ENCODE data around the gene RUNX2. TPM values are rescaled to one million over a fixed set of nuclear protein-coding genes. Genes with fewer than 3 reads are reported as not detected.

Gene RUNX2
- total RNA-seq, 1 donor from 2014 or later, result 3.7 TPM

DNA sequence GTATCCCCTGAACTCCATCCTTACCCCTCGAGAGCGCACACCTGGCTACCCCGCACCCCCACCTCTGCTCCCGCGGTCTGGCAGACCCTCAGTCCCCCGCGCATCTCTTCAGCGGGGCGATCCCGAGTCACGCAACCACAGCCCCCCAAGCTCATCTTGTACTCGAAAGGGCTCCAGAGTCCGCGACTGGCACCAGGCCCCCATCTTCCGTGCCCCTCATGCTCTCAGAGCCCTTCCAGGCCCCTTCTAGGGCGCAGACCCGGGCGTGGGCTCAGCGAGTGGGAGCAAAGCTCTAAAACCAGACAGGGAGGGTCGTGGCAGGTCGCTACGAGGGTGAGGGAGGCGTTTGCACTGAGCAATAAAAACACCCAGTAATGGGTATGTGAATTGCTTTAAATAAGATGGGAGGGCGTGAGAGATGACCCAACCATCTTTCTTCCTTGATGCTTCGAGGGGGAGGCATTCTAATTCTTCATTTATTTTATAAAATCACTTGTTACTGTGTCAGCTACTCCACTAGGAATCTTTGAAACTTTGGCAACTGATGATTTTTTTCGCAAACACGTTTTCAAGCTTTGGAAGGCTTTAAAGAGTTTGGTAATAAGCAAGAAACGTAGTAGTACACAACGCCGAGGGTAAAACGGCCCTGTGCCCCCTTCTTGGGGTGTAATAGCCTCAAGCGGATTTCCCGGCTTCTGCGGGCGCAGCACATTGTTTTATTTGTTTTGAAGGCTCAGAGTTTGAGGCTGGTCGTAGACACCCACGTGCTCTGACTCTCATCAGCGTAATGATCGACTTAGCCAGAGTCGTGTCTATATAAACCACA, 92.2 kb downstream of the RUNX2 start:
- Histone ChIP-seq H3K36me3 (no peaks in the 10 kb centered on the region), H3K27me3 (ENCODE audit: low read depth) (peaks cover 51% of the 10 kb centered on the region), H3K27ac (no peak overlapping the region), H3K4me3 (peak overlapping the region; percentile 60), H3K4me1 (peaks cover 39% of the 10 kb centered on the region), H3K9me3 (no peaks in the 10 kb centered on the region)
- DNase-seq (peak; percentile 47), ATAC-seq (no peak)
- intact Hi-C loops (cut with DNase I), result loop anchor here (10.0 kb wide), 1 partner anchor 295 kb away; no protein-coding TSS in a partner anchor
- TF ChIP-seq, protein P1, sequence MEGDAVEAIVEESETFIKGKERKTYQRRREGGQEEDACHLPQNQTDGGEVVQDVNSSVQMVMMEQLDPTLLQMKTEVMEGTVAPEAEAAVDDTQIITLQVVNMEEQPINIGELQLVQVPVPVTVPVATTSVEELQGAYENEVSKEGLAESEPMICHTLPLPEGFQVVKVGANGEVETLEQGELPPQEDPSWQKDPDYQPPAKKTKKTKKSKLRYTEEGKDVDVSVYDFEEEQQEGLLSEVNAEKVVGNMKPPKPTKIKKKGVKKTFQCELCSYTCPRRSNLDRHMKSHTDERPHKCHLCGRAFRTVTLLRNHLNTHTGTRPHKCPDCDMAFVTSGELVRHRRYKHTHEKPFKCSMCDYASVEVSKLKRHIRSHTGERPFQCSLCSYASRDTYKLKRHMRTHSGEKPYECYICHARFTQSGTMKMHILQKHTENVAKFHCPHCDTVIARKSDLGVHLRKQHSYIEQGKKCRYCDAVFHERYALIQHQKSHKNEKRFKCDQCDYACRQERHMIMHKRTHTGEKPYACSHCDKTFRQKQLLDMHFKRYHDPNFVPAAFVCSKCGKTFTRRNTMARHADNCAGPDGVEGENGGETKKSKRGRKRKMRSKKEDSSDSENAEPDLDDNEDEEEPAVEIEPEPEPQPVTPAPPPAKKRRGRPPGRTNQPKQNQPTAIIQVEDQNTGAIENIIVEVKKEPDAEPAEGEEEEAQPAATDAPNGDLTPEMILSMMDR (IDR thresholded peaks at IDR 0.05), result no peak

DNA sequence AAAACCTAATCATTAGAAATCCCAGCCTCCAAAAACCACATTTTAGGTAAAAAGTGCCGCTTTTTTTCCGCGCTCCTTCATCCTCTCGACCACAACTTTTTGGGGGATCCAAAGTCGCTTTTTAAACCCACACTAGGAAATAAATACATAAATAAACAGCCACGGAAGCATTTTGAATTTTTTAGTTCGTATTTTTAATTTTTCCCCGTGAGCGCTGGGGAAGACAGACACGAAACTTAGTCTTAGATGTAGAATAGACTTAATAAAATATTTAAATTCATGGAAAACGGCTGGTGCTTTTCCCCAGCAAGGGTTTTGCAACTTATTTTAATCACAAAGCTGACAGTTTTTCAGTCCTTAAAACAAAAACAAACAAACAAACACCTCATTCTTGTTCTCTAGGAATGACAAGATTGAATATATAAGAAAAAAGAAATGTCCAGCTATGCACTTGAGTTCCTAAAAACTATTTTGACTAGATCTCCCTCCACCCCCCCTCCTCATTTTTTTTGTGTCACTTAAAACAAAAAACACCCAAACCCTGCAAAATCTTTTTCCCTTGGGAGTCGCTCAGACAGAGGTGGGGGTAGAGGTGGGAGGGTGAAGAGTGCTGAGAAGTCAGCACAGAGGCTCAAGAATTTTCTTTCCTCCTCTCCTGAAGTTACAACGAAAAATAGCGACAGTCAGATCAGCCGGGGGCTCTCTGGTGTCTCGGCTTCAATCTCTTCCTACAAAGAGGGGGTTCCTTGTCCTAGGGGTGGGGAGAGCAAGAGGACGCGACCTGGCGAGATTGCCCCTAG, 93.0 kb downstream of the RUNX2 start:
- peaks cover 39% of the 10 kb centered on the region for H3K4me1 ChIP-seq

DNA sequence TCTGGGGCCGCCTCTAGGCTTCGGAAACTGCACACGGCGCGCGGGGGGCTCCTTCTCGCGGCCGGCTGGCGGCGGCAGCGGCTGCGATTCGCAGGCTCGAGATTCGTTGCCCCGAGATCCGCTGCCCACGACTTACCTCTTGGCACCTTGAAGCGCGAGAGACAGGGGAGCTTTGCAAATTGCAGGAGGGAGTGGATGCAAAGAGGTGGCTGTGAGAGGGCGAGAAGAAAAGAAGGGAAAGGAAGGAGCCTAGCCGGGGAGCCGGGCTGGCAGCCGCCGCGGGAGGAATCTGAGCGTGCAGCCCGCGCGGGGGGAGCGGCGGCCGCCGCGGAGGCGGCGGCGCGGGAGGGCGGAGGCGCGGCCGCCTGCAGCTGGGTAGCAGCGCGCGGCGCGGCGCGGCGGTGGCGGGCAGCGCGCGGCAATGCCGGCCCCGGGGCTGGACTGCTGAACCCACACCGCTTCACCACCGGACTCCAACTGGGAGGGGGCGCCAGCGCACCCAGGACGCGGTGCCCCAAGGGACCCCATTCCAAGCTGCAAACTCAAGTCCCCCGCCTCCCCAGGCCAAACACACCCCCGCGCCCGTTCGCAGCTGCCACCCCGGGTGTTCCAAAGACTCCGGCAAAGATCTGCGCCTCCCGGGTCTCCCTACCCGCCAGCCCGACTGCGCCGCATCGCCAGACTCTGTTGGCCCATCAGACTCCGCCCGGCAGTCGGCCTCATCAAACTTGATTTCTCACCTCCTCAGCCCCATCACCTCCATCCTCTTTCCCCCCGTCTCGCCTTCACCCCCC, 93.8 kb downstream of the RUNX2 start:
- Histone ChIP-seq H3K27ac (peak overlapping the region; percentile 78), H3K4me1 (peaks cover 39% of the 10 kb centered on the region), H3K9me3 (no peaks in the 10 kb centered on the region), H3K27me3 (ENCODE audit: low read depth) (peaks cover 41% of the 10 kb centered on the region), H3K36me3 (no peaks in the 10 kb centered on the region), H3K4me3 (peak overlapping the region; percentile 60)
- intact Hi-C loops (cut with DNase I), result loop anchor here (10.0 kb wide), 1 partner anchor 293 kb away; no protein-coding TSS in a partner anchor
- TF ChIP-seq, protein P1 (IDR thresholded peaks at IDR 0.05), result no peak
- peak; percentile 68 for DNase-seq
- peak; percentile 56 to 71 for ATAC-seq

More for the DNA sequence above, 93.0 kb downstream of the RUNX2 start:
- intact Hi-C loops (cut with DNase I), result loop anchor here (10.0 kb wide), 1 partner anchor 294 kb away; no protein-coding TSS in a partner anchor
- Histone ChIP-seq H3K27me3 (ENCODE audit: low read depth) (peaks cover 43% of the 10 kb centered on the region), H3K36me3 (no peaks in the 10 kb centered on the region), H3K4me3 (peak overlapping the region; percentile 60), H3K9me3 (no peaks in the 10 kb centered on the region), H3K27ac (peak overlapping the region; percentile 59)
- TF ChIP-seq, protein P1 (IDR thresholded peaks at IDR 0.05), result no peak
- no peak for DNase-seq
- ATAC-seq, result no peak

DNA sequence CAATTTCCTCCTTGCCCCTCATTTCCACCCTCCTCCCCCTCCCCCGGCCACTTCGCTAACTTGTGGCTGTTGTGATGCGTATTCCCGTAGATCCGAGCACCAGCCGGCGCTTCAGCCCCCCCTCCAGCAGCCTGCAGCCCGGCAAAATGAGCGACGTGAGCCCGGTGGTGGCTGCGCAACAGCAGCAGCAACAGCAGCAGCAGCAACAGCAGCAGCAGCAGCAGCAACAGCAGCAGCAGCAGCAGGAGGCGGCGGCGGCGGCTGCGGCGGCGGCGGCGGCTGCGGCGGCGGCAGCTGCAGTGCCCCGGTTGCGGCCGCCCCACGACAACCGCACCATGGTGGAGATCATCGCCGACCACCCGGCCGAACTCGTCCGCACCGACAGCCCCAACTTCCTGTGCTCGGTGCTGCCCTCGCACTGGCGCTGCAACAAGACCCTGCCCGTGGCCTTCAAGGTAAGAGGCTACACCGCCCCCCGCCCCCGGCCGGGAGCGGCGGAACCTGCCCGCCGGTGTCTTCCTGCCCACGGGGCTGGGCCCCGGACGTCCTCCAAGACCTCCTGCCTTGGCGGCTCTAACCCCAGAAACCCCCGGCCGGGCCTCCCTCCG, 94.5 kb downstream of the RUNX2 start:
- TF ChIP-seq, protein P1 (IDR thresholded peaks at IDR 0.05), result no peak
- intact Hi-C loops (cut with DNase I), result loop anchor here (10.0 kb wide), 1 partner anchor 292 kb away; no protein-coding TSS in a partner anchor
- peak overlapping the region; percentile 60 for H3K4me3 ChIP-seq
- DNase-seq, result peak; percentile 61
- peak; percentile 35 to 41 for ATAC-seq
- H3K36me3 ChIP-seq, result no peaks in the 10 kb centered on the region
- H3K4me1 ChIP-seq, result peaks cover 39% of the 10 kb centered on the region
- peak overlapping the region; percentile 78 for H3K27ac ChIP-seq
- H3K27me3 ChIP-seq (ENCODE audit: low read depth), result peaks cover 41% of the 10 kb centered on the region
- no peaks in the 10 kb centered on the region for H3K9me3 ChIP-seq

Measured in lower lobe of right lung (tissue), 2 donors.